Adrenal gland (tissue), 5 donors: Measurements from ENCODE around the gene FXYD5.

ENCODE experiments used
- CTCF ChIP-seq, 6 experiments: fragments of 450-650 bp in 4 of 6; fragments of 200-600 bp in 2 of 6; sonication (generic) in 1 of 6; IDR thresholded peaks; 1 replicate in 5 of 6; 2 replicates in 1 of 6; pipeline versions ENCODE4 v1.5.1 to v1.8.0; 2016 to 2021; ENCODE audit warnings: antibody characterized with exemption in 6 of 6, mild to moderate bottlenecking in 2 of 6, moderate library complexity in 1 of 6
- POLR2A ChIP-seq, 2 donors: fragments of 450-650 bp; IDR thresholded peaks; one replicate each; pipeline ENCODE4 v1.6.1; 2017; ENCODE audit warnings: antibody characterized with exemption in 2 of 2, mild to moderate bottlenecking in 2 of 2, moderate library complexity in 1 of 2
- donor health status: DM: no; HTN: no; CAD: no.

GRCh38 chr19:35160629-35161433 lies 6.3 kb downstream of the FXYD5 start:
- TF ChIP-seq CTCF (IDR thresholded peaks at IDR 0.05) (no peak), POLR2A (IDR thresholded peaks at IDR 0.05) (no peak)
